Measurements from ENCODE around the gene SNCA.

DNA sequence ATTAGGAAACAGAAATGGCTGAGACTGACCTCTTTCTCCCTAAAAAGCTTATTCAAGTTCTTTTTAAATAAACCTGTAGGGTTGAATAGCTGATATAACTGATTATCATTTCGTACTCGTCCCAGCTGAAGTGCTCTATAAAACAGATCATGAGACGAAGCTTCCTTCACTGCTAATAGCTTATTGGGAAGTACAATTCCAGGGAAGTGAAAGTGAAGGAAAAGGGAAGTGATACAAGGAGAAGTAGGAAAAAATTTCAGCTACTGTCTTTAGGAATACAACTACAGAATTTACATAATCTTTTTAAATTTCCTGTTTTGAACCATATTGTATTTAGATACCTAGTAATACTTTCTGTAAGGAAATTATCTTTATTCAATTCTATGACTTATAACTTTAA is 103.0 kb downstream of the SNCA start:
- TF ChIP-seq CTCF (IDR thresholded peaks at IDR 0.05) (no peak), ZFX (IDR thresholded peaks at IDR 0.05; ENCODE audit: borderline replicate concordance) (no peak)

Data from 22Rv1 (cell line).